KMS-11 (cell line): ENCODE results near the gene CAPRIN2.

Experiments used
- H2AFZ ChIP-seq: fragments of 200-600 bp; sonication (generic); 2 replicates; pipeline ENCODE4 v1.6.1; 2016; ENCODE audit warnings: antibody characterized with exemption, mixed run types, low read depth
- H3K27ac ChIP-seq: fragments of 200-600 bp; sonication (generic); 2 replicates; pipeline ENCODE4 v1.6.1; 2016; ENCODE audit warnings: mild to moderate bottlenecking, mixed run types
- H3K27me3 ChIP-seq: fragments of 200-600 bp; sonication (generic); 2 replicates; pipeline ENCODE4 v1.6.1; 2017; ENCODE audit warnings: mild to moderate bottlenecking, low read depth, mixed run types, moderate library complexity; ENCODE audit not compliant: insufficient read depth
- H3K36me3 ChIP-seq: fragments of 200-600 bp; sonication (generic); 2 replicates; pipeline ENCODE4 v1.6.1; 2017; ENCODE audit warnings: mild to moderate bottlenecking, mixed run types; ENCODE audit not compliant: insufficient read depth
- H3K4me1 ChIP-seq: fragments of 200-600 bp; sonication (generic); 2 replicates; pipeline ENCODE4 v1.6.1; 2016; ENCODE audit warnings: mild to moderate bottlenecking, low read depth, mixed run types; ENCODE audit not compliant: poor library complexity, severe bottlenecking
- H3K4me2 ChIP-seq: fragments of 200-600 bp; sonication (generic); 2 replicates; pipeline ENCODE4 v1.7.0; 2016; ENCODE audit warnings: mild to moderate bottlenecking, mixed run types
- H3K4me3 ChIP-seq: fragments of 200-600 bp; sonication (generic); IDR thresholded peaks from 2 replicates; pipeline ENCODE4 v1.6.1; 2017; ENCODE audit warnings: low read depth, low read length, mixed read lengths; ENCODE audit not compliant: insufficient read depth
- H3K79me2 ChIP-seq: fragments of 200-600 bp; sonication (generic); 2 replicates; pipeline ENCODE4 v1.6.1; 2016; ENCODE audit warnings: low read depth, mixed run types; ENCODE audit not compliant: insufficient read depth
- H3K9ac ChIP-seq: fragments of 200-600 bp; sonication (generic); 2 replicates; pipeline ENCODE4 v1.6.1; 2016; ENCODE audit warnings: mild to moderate bottlenecking, mixed run types
- H4K20me1 ChIP-seq: fragments of 200-600 bp; sonication (generic); 2 replicates; pipeline ENCODE4 v1.6.1; 2016; ENCODE audit warnings: mild to moderate bottlenecking, mixed run types; ENCODE audit not compliant: insufficient read depth
- TF ChIP-seq, protein P1 (sequence below): fragments of 200-600 bp; sonication (generic); conservative IDR thresholded peaks from 2 replicates; pipeline ENCODE4 v1.6.1; 2017; ENCODE audit warnings: low read depth, mild to moderate bottlenecking, antibody characterized with exemption, low read length, moderate library complexity, mixed read lengths

The CAPRIN2 gene

DNA sequence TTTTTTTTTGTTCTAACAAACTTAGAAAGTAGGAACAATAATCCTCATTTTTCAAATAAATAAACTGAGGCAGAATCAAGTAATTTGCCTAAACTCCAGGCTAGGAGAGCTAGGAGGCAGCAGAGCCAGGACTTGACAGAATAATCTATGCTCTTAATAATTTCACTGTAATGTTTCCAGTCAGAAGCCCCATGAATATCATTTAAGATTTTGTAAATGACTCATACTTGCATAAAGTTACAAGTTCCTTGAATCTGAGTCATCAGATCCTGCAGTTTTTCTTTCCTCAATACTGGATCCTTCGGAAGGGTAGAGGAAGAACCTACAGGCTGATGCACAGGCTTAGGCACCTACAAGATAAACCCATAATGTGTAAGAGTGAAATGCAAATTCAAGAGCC is 29.0 kb downstream of the CAPRIN2 start:
- TF ChIP-seq, protein P1, sequence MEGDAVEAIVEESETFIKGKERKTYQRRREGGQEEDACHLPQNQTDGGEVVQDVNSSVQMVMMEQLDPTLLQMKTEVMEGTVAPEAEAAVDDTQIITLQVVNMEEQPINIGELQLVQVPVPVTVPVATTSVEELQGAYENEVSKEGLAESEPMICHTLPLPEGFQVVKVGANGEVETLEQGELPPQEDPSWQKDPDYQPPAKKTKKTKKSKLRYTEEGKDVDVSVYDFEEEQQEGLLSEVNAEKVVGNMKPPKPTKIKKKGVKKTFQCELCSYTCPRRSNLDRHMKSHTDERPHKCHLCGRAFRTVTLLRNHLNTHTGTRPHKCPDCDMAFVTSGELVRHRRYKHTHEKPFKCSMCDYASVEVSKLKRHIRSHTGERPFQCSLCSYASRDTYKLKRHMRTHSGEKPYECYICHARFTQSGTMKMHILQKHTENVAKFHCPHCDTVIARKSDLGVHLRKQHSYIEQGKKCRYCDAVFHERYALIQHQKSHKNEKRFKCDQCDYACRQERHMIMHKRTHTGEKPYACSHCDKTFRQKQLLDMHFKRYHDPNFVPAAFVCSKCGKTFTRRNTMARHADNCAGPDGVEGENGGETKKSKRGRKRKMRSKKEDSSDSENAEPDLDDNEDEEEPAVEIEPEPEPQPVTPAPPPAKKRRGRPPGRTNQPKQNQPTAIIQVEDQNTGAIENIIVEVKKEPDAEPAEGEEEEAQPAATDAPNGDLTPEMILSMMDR, result no peak
- H3K27ac ChIP-seq, result no peak overlapping the region
- H3K4me1 ChIP-seq, result peaks cover 11% of the 10 kb centered on the region
- no peak overlapping the region for H3K4me3 ChIP-seq
- no peaks in the 10 kb centered on the region for H4K20me1 ChIP-seq
- no peaks in the 10 kb centered on the region for H3K79me2 ChIP-seq
- H2AFZ ChIP-seq, result no peak overlapping the region
- H3K36me3 ChIP-seq, result no peaks in the 10 kb centered on the region
- H3K4me2 ChIP-seq, result no peak overlapping the region
- H3K27me3 ChIP-seq, result no peaks in the 10 kb centered on the region
- H3K9ac ChIP-seq, result no peak overlapping the region

DNA sequence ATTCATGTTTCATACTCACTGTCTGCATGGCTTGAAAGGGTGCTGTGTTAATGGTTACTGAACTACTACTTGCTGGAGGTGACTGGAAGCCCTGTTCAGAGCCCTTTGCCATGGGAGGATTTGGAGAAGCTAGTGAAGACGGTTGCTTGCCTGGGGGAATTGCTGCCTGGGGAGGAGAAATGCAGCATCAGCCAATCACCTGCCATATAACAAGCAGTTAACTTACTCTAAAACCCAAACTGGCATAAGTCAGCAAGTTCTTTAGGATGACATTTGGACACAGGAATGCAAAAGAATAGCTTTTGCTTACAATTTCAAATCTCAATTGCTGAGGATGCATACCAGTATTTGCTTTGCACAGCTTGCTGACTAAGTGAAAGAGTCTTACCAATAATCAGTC is 35.7 kb downstream of the CAPRIN2 start:
- TF ChIP-seq, protein P1, result no peak
- Histone ChIP-seq H2AFZ (peak overlapping the region; percentile 0; the same call in 1 of the 2 replicates), H3K36me3 (no peaks in the 10 kb centered on the region)

DNA sequence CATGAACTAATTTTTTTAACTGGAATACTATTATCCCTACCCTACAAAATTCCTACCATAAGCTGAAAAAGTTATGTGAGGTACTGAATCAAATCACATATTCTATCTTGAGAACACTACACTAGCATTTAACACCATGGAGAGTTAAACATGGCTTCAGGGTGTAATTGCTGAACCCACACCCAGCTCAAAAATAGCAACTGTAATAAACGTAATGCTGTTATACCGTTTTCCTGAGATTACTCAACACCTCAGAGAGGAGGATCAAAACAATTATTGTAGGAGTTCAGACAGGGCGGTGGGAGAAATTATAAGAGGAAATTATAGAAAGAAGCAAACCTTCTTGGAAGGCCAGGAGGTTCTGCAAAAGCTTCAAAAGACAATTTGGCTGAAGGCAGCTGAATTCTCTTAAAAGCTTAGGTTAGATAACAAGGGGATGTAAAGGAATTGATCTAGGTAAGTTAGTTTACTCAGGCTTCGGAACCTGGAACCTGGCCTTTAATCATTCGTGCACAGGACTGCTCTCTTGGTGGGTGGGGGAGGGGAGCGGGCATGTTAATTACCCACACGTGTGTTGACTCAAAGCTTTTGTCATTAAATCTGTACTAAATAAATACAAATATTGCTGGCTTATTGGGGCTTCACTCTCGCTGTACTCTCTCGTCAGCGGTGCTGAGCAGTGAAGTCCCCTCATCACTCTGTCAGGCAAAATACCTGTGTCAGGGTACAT is 47.0 kb downstream of the CAPRIN2 start:
- Histone ChIP-seq H3K36me3 (no peaks in the 10 kb centered on the region; the same call in 1 of the 2 replicates), H3K27ac (no peak overlapping the region), H3K9ac (no peak overlapping the region), H3K4me1 (no peaks in the 10 kb centered on the region), H3K4me3 (no peak overlapping the region), H3K79me2 (no peaks in the 10 kb centered on the region), H3K27me3 (no peaks in the 10 kb centered on the region), H3K4me2 (no peak overlapping the region), H2AFZ (no peak overlapping the region), H4K20me1 (no peaks in the 10 kb centered on the region)
- TF ChIP-seq, protein P1, result no peak

More for the DNA sequence above, 35.7 kb downstream of the CAPRIN2 start:
- H3K27me3 ChIP-seq, result no peaks in the 10 kb centered on the region
- H4K20me1 ChIP-seq, result no peaks in the 10 kb centered on the region
- peaks cover 29% of the 10 kb centered on the region for H3K4me1 ChIP-seq
- peak overlapping the region; percentile 34; the same call in 1 of the 2 replicates for H3K27ac ChIP-seq
- H3K9ac ChIP-seq, result peak overlapping the region; percentile 1; the same call in 1 of the 2 replicates
- no peaks in the 10 kb centered on the region for H3K79me2 ChIP-seq
- peak overlapping the region; percentile 27 for H3K4me2 ChIP-seq
- no peak overlapping the region for H3K4me3 ChIP-seq

DNA sequence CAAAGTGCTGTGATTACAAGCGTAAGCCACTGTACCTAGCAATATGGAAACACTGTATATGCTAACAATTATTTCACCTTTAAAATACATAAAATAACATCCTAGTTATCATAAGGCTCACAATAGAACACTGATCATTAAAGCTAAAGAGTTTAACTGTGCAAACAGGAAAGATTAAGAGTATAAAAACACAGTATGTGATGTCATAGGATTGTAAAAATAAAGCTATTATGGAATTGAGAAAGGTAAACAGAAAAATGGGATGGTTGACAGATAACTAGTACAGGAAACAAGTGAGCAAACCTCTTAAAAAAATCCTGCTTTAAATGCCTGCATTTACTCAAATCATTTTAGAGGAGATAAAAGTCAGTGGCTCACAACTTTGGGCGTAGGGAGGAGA is 48.3 kb downstream of the CAPRIN2 start:
- H4K20me1 ChIP-seq, result no peaks in the 10 kb centered on the region
- H2AFZ ChIP-seq, result no peak overlapping the region
- TF ChIP-seq, protein P1, result no peak
- no peaks in the 10 kb centered on the region for H3K79me2 ChIP-seq
- H3K4me2 ChIP-seq, result no peak overlapping the region
- no peak overlapping the region for H3K9ac ChIP-seq
- H3K4me1 ChIP-seq, result no peaks in the 10 kb centered on the region
- no peak overlapping the region for H3K27ac ChIP-seq
- H3K4me3 ChIP-seq, result no peak overlapping the region
- H3K27me3 ChIP-seq, result no peaks in the 10 kb centered on the region
- H3K36me3 ChIP-seq, result no peaks in the 10 kb centered on the region; the same call in 1 of the 2 replicates
